ENCODE results near the gene QKI.
"Not testable (repeated sequence)": the region's sequence is repeated elsewhere in the genome, so short reads cannot be mapped to it uniquely, and the experiment has no call there.

QKI gene

DNA sequence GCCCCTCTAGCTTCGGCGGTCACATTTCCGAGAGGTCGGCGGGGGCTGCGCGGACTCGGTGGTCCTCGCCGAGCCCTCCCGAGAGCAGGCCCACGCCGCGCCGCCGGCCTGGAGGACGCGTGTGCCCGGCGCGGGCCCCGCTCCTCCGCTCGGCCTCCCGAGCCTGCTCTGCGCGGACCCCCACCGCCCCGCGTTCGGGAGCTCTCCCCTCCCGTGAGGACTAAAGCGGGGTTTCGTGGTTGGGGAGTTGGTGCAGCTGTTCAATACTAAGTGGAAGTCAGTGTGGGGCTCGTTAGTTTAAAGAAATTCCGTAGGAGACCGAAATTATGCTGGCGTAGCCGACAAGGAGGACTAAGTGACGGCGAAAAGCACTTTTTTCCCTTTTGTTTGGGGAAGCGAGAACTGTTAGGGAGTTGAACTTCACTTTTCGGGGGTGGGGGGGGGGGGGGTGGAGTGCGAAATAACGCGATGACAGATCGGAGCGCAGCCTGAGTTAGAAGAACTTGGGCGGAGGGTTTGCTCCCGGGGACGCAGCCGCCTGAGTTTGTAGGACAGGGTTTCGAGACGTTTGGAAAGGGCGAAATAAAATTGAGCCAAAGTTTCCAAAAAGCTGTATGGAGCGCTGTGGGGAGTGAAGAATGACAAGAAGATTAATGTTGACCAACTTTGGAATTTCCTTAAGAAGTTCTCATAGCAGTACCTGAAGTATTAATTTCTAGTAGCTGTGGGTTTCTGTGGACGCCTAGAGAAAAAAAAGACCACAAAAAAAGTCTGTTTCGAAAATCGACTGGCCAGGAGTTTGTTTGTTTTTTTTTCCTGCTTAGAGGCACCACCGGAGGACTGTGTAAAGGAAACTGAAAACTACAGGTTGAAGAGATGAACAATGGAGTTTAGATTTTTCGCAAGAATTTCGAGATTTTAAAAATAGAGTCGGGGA, 1.4 kb downstream of the QKI start:
- peak; percentile 30 for DNase-seq

DNA sequence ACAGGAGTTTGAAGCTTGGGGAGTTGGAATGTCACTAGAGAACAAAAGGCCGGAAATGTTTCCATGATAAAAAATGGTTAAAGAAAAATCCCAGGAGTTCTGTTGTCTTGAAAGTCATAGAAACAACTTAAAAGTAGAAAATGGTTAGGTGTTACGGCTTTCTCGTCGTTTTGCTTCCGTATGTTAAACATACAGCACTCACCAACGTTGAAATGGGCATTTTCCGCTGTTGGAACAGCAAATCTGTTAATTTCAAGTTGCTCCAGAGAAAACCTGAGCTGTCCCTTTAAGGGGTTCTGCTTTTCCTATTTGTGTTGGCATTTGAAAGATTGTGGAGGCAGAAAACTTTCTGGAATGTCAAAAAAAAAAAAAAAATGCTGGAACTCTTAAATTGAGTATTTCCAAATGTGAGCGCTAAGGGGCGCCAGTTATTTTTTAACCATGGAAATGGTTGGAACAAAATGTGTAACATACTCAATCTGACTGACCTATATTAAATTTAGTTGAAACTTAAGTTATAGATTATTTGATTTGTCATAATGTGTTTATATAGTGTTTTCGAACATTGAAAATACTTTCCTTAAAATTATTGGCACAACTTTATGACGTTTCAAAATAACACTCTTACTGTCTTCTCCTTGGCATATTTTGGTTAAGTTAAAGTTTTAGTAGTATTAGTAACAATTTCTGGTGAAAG, 2.2 kb downstream of the QKI start:
- peak; percentile 36 for DNase-seq

DNA sequence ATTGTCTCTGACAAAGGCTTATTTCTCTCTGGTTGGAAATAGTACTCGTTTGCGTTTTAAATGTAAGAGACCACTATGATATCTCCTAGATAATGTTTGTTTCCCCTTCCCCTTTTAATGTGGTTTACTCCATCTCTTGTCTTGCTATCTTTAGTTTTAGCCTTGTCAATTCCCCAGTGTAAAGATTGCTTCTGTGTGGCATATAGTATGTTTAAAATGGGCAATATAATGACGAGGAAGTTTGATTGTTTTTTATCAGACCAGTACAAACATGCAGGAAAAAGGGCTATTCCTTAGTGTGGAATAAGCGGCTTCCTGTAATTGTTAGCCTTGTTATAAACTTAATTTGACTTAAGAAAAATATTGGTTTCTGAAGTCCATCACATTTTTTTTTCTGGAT, 3.1 kb downstream of the QKI start:
- DNase-seq, result no peak

DNA sequence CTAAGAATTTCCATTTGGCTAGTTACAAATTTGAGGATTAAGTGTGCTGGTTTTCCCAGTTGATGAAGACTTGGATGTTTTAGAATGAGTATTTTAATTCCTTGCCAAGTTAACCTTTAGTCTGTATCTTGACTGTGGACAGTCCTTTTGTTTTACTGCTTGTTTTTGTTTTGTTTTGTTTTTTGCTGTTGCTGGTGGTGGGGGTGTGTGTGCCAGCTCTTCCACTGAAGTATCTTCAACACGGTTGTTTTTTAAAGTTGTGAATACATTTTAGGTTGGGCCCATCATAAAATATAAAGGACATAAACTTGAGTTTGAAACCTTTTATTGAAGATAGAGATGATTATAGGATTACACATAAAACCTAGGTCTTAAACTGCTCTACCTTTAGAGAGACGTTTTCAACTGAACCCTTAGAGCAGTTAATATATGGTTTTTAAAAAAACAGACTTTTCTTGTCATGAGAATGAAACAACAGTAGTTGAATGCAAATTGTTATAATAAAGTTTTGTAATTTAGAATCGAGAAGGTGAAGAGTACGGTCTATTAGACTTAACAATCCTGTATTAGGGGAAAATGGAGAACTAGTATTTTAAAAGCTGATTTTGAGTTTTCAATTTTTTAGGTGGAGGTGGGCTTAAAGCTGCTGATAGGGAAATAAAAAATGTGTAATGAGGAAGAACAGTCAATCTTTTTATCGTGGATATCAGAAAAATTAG, 4.0 kb downstream of the QKI start:
- no peak for DNase-seq

DNA sequence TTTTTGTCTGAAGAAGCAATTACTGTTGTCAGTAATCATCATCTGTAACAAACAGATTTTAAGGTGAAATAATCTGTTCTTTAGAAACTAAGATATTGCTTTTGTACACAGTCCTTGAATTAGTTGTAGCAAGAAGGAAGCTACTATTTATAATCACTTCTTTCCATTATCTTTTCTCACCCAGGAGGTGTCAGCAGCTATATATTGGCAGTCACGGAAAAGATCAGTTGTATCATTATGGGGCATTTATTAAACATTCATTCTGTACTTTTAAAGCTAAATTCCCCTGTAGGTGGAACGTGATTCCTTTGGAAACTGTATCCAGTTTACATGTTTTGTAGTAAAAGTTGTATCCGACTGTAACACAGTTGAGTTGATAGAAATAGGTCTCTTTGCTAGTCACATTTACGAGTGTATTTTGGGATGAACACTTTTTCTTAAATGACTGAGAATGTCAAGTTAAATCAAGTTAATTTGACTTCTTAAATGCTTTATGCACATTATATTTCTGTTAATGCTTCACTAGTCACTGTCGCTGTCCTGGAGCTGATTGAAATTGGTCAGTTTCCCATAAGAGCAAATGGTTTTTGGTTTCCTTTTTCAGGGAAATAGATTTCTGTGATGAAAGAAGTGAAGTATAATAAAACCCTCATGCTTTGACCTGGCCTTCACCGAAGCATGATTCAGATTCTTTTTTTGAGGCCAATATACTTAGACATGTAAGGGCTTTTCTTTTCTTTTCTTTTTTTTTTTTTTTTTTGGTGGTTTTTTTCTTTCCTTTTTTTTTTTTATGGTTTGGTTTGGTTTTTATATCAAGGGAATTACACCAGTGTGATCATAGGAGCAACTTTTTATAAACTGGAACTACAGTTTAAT, 5.1 kb downstream of the QKI start:
- DNase-seq, result no peak

DNA sequence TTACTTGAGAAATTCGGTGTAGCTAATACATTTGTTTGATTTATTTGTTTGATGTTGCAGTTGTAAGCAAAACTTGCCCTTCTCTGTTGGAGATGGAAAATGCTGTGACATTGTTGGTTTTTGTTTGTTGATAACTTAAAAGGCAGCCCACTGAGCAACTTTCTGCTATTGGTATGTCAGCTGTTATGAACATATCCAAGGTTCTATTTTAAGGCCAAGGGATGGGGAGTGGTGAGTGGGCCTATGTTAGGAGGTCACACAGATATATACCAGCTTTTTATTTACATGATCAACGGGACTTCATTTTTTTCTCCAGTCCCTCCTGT, 5.7 kb downstream of the QKI start:
- DNase-seq, result no peak

DNA sequence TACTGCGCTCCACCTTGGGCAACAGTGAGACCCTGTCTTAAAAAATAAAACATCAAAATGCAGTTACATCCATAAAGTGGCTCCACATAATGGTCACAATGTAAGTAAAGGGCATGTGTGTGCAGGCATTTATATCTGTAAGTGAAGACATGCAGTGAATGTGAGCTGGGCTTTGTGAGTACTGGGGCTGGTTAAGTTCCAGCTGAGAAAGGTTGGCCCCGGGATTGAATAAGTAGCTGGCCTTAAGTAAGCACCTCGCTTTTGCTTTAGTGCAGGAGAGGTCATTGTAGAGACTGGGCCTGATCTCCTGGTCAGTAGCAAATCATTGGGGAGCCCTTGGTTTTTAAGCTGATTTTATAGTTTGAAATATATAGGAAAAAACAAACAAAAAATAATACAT, 8.0 kb downstream of the QKI start:
- DNase-seq, result no peak

DNA sequence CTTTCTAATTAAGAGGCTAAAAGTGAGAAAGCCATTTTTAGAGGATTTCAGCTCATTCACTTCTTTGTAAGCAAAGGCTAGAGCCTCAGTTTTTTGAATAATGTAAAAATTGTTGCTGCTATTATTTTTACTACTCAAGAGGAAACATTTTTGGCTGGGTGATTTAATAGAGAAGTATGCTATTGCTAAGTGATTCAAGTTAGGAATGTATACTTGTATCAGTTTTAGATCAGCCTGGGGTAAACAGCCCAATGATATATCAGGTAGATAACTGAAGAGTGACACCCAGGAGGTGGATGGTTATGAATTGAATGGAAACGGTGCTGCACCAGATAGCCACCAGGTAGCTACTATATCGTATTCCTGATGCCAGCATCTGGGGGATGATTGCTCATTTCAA, 9.2 kb downstream of the QKI start:
- no peak for DNase-seq

DNA sequence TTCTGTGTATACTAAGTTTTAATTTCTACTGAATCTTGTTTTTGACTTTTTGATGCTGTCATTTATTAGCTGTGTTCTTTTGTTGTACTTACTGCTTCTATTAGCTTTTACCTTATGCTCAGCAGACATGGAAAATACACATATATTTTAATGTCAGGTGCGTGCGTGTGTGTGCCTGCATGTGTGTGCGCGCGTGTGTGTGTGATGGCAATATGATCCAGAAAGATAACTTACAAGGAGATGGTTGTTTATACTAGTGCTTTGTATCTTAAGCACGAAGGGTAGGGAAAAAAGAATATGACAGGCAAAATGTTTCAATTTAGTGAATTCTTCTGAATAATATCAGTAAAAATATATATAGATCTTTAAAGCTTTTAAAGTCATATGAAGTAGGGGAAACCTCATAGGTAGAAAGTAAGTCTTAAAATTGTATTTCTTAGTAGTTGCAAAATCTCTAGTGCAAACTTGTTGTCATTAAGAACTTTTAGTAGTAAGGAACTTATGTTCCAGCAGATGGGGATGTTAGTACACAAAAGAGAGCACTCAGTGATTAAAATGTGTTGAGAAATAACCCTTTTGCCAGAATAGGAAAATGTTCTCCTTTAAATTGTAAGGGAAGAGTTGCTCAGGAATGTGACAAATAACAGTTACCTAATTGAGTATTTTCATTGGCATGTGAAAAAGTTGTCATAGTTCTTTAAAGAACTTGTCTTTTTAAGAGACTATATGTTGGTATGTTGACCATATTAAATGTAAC, 13.2 kb downstream of the QKI start:
- DNase-seq, result no peak

DNA sequence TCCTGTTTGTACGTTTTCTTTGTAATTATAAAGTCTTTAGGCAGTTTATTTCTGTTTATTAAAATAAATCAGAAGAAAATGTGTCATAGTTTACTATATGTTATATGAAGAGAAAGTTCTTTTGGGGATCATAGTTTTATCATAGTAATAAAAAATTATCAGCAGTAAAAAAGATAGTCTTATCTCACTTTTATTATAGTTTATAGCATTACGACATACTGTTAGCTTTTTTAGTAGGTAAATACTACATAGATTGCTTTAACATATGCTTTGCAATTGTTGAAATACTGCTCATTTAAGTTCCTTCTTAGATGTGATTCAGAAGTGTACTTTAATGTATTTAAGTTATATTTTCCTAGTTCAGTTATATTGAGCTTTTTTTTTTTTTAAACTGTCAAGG, 13.9 kb downstream of the QKI start:
- DNase-seq, result no peak

DNA sequence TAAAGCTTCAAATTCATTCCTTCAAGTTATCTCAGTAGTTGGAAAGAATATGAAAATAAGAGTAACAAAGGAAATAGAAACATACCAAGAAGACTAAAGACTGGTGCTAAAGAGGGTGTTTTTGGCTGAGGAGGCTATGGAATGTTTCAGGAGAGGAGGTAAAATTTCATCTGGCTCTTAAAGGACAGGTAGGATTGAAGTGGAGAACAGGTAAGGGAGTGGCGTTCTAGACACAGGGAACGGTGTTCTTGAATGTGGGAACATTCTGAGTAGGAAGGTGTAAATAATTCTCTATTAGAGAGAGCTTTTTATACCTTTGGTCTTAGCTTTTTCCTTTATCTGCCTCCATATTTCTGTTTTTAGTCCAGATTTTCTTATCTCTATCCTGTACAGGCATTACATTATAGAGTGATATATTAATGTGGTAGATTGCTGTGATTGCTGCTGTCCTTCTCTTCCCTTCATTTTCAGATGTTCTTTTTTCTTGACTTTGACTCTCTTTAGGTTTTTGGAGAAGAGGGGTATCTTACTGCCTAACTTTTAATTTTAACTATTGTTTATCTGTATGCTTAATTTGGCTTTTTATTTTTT, 15.4 kb downstream of the QKI start:
- DNase-seq, result no peak

DNA sequence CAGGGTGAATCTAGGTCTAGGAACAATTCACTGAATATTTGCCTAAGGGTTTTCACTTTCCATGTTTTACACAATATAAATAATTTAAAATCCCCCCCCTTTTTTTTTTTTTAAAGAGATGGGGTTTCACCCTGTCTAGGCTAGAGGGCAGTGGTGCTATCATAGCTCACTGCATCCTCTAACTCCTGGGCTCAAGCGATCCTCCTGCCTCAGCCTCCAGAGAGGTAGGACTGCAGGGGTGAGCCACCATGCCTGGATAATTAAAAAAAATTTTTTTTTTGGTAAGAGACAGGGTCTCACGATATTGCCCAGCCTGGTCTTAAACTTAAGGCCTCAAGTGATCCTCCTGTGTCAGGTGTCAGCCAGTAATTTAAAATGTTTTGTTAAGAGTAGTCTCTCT, 17.8 kb downstream of the QKI start:
- no peak for DNase-seq

DNA sequence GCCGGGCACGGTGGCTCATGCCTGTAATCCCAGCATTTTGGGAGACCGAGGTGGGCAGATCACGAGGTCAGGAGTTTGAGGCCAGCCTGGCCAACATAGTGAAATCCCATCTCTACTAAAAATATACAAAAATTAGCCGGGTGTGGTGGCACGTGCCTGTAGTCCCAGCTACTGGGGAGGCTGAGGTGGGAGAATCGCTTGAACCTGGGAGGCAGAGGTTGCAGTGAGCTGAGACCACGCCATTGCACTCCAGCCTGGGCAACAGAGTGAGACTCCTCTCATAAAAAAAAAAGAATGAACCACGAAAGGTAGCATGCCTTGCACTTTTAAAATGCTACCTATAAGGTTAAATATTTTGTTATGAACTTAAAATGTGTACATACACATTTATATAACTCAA, 19.0 kb downstream of the QKI start:
- DNase-seq, result not testable (repeated sequence)

DNA sequence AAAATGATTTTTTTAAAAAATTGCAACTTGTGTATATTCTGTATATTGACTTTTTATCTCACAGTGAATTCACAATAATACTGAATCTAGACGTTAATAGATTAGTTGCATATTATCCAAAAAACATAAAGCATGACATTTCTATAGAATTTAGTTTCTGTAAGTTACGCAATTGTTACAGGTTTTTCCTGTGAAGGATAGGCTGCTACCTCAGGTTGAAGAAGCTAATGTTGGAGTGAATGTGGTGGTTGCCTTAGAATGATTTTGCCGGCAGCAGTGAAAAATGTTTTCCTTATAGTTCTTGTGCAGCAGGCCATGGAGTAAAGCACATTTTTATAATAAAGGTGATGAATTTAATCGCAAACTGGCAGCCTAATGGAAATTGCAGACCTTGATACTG, 20.5 kb downstream of the QKI start:
- DNase-seq, result no peak

DNA sequence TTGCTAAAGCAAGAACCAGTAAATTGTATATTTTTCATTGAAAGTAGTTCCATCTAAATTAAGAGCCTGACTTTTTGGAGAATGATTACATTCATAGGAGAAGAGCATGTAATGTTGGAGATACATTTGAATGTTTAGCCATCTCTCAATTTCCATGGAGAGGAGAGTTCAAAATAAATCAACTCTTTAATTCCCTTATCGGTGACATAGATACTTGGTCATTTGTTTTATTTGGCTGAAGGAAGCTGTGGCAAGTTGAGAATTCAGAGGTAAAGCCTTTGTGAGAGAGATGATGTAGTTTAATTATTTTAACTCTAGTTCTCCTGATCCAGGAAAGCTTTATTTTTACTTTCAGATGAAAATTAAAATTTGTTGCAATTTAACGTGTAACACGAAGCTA, 22.3 kb downstream of the QKI start:
- no peak for DNase-seq

DNA sequence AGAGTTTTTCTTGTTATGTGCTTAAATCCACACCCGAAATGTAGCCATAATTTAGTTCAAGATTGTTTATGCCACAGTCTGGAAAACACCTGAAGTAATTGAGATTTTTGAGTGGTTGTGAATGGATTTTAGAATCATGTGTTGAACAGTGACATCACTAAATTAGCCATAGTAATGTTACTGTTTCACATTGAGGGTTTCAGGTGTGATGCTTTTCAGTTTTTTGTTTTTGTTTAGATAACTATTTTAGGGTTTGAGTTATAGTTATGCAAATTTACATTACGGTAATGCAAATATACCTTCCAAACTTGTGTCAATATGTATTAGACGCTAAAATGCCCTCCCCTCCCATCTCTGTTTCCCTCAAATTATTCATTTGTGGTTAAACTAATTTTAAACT, 22.9 kb downstream of the QKI start:
- DNase-seq, result no peak

DNA sequence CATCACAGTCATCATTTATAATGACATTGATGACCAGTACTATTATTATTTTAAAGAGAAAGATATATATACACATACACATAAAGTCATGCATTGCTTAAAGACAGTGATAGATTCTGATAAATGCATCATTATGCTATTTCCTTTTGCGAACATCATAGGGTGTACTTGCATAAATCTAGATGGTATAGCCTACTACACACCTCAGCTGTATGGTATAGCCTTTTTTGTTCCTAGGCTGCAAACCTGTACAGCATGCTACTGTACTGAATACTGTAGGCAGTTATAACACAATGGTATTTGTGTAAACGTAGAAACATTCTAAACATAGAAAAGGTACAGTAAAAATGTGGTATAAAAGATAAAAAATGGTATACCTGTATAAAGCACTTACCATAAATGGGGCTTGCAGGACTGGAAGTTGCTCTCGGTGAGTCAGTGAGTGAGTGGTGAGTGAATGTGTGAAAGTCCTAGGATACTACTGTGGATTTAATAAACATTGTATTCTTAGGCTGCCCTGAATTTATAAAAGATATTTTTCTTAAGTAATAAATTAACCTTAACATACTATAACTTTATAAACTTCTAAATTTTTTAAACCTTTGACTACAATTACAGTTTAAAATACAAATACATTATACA, 23.9 kb downstream of the QKI start:
- no peak for DNase-seq

DNA sequence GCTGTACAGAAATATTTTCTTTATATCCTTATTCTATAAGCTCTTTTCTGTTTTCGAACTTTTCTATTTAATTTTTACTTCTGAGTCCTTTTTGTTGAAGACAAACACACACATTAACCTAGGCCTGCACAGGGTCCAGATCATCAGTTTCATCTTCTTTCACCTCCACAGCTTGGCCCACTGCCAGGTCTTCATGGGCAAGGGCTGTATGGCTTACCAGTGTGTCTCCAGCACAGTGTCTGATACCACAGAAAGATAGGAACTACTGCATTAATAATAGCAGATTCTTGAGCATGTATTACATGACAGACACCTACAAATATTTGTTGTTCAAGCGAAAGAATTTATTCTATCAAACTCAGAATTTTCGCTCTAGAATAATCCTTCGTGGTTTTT, 24.4 kb downstream of the QKI start:
- peak; percentile 43 for DNase-seq

DNA sequence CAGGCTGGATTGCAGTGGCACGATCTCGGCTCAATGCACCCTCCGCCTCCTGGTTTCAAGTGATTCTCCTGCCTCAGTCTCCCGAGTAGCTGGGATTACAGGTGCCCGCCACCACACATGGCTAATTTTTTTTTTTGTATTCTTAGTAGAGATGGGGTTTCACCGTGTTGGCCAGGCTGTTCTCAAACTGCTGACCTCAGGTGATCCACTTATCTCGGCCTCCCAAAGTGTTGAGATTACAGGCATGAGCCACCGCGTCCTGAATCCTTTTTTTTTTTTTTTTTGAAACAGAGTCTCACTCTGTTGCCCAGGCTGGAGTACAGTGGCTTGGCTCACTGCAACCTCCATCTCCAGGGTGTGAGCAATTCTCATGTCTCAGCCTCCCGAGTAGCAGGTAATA, 24.9 kb downstream of the QKI start:
- DNase-seq, result not testable (repeated sequence)

DNA sequence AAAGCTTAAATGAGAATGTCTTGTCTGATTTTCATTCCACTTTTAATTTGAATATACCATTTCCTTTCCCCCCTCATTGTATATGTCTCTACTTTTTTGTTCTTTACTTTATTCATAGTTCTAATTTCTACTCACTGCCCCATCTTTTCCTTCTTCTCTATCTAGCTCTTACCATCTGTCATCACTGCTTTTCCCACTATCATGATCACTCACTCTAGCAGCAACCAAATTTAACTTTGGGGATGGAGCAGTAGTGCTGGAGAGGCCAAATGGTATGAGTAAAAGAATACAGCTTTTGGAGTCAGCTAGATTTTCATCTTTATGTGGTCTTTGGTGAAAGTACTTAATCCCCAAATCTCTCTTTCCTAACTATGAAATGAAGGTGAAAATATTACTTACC, 25.5 kb downstream of the QKI start:
- DNase-seq, result no peak

DNA sequence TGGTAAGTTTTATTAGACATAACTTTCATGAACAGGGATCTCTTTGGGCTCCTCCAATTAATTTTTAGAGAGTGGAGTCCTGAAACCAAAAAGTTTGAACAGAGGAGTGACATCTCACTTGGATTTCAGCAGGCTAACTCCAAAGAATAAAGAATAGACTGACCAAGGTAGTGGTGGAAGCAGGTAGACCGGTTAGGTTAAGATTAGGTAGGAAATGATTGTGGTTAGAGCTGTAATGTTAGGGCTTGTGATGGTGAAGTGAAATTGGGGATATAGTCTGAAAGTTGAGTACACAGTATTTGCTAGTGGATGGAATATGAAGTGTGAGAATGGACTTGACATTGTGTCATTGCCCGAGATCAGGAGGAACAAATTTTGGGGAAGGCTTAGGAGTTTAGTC, 27.8 kb downstream of the QKI start:
- no peak for DNase-seq
